Thoracic aorta (tissue), 2 donors: Measurements from ENCODE around the gene NCKAP5. TPM values are rescaled to one million over a fixed set of nuclear protein-coding genes. Genes with fewer than 3 reads are reported as not detected.

Experiments used
- ATAC-seq: fragments of 150-250 bp; one replicate; pipeline ENCODE4 v1.8.0; 2017; ENCODE audit warnings: low read depth; ENCODE audit not compliant: insufficient number of reproducible peaks, low FRiP score
- DNase-seq: peaks from one replicate; pipeline ENCODE4 v3.0.0-alpha.2; 2020; ENCODE audit warnings: low spot score
- H3K27ac ChIP-seq, 2 donors: fragments of 200-600 bp; sonication (generic); 1 replicate in 1 of 2; 2 replicates in 1 of 2; pipeline ENCODE4 v1.5.1; 2016; ENCODE audit warnings: mild to moderate bottlenecking in 2 of 2, moderate library complexity in 2 of 2
- H3K27me3 ChIP-seq: fragments of 200-600 bp; sonication (generic); replicated peaks from 2 replicates; pipeline ENCODE4 v1.6.0; 2016; ENCODE audit warnings: mild to moderate bottlenecking; ENCODE audit not compliant: insufficient read depth
- H3K36me3 ChIP-seq: fragments of 200-600 bp; sonication (generic); one replicate; pipeline ENCODE4 v1.5.1; 2016
- H3K4me1 ChIP-seq, 2 donors: fragments of 200-600 bp; sonication (generic); 1 replicate in 1 of 2; 2 replicates in 1 of 2; pipeline versions ENCODE4 v1.5.1 to v1.6.0; 2016; ENCODE audit warnings: low read depth in 2 of 2, mild to moderate bottlenecking in 1 of 2; ENCODE audit not compliant: control insufficient read depth in 1 of 2
- H3K4me3 ChIP-seq: fragments of 200-600 bp; sonication (generic); 2 replicates; pipeline ENCODE4 v1.5.1; 2016; ENCODE audit warnings: mild to moderate bottlenecking
- H3K9me3 ChIP-seq: fragments of 200-600 bp; sonication (generic); 2 replicates; pipeline ENCODE4 v1.5.1; 2016
- CTCF ChIP-seq: fragments of 200-600 bp; sonication (generic); IDR thresholded peaks from one replicate; pipeline ENCODE4 v1.5.1; 2019; ENCODE audit warnings: antibody characterized with exemption
- total RNA-seq, 2 donors: library from RNA; depleted of rRNA; stranded (reverse); fragments of >200 nt; gene quantifications; one replicate each; pipeline versions ENCODE4 v1.1.0 to v1.2.3, GENCODE V29; 2016

NCKAP5 gene
- total RNA-seq, 2 donors from 2014 or later = 1.2 to 1.9 TPM

GRCh38 chr2:132627536-132627935, 940.7 kb downstream of the NCKAP5 start:
- no peaks in the 10 kb centered on the region for H3K27me3 ChIP-seq
- no peaks in the 10 kb centered on the region for H3K36me3 ChIP-seq
- ATAC-seq = no peak
- no peak overlapping the region for H3K4me3 ChIP-seq
- H3K9me3 ChIP-seq = no peaks in the 10 kb centered on the region
- H3K27ac ChIP-seq = no peak overlapping the region
- TF ChIP-seq CTCF = no peak
- no peak for DNase-seq
- no peaks in the 10 kb centered on the region for H3K4me1 ChIP-seq

GRCh38 chr2:132623096-132623839, 945.0 kb downstream of the NCKAP5 start:
- no peaks in the 10 kb centered on the region for H3K36me3 ChIP-seq
- no peak overlapping the region for H3K27ac ChIP-seq
- DNase-seq (no peak), ATAC-seq (no peak)
- no peaks in the 10 kb centered on the region for H3K27me3 ChIP-seq
- no peak overlapping the region for H3K4me3 ChIP-seq
- H3K4me1 ChIP-seq = no peaks in the 10 kb centered on the region
- no peaks in the 10 kb centered on the region for H3K9me3 ChIP-seq
- TF ChIP-seq CTCF = no peak
